Osteocyte (in vitro differentiated cells): Measurements from ENCODE around the gene KCNK7. TPM values are rescaled to one million over a fixed set of nuclear protein-coding genes. Genes with fewer than 3 reads are reported as not detected.
"Not testable (repeated sequence)": the region's sequence is repeated elsewhere in the genome, so short reads cannot be mapped to it uniquely, and the experiment has no call there.

ENCODE experiments used
- DNase-seq: peaks from one replicate; pipeline ENCODE4 v3.0.0; 2021; ENCODE audit warnings: mixed read lengths; ENCODE audit not compliant: unreplicated experiment; ENCODE audit errors: extremely low spot score
- H3K27ac Mint-ChIP-seq: one replicate; pipeline ENCODE4 v1.8.0; 2021; ENCODE audit warnings: mild to moderate bottlenecking, mixed read lengths; ENCODE audit not compliant: unreplicated experiment
- H3K27me3 Mint-ChIP-seq: one replicate; pipeline ENCODE4 v1.8.0; 2021; ENCODE audit warnings: mixed read lengths; ENCODE audit not compliant: unreplicated experiment
- H3K36me3 Mint-ChIP-seq: one replicate; pipeline ENCODE4 v1.8.0; 2021; ENCODE audit warnings: mixed read lengths; ENCODE audit not compliant: unreplicated experiment
- H3K4me1 Mint-ChIP-seq: one replicate; pipeline ENCODE4 v1.8.0; 2021; ENCODE audit warnings: mixed read lengths; ENCODE audit not compliant: unreplicated experiment
- H3K4me3 Mint-ChIP-seq: one replicate; pipeline ENCODE4 v1.8.0; 2021; ENCODE audit warnings: mild to moderate bottlenecking, moderate library complexity, mixed read lengths; ENCODE audit not compliant: unreplicated experiment
- H3K9me3 Mint-ChIP-seq: one replicate; pipeline ENCODE4 v1.8.0; 2021; ENCODE audit warnings: mixed read lengths; ENCODE audit not compliant: unreplicated experiment
- total RNA-seq: library from RNA; stranded (reverse); gene quantifications from 2 replicates; pipeline ENCODE4 v1.2.1, GENCODE V29; 2021
- TF ChIP-seq, protein P1 (sequence below): fragments of 200-600 bp; sonication (generic); IDR thresholded peaks from 2 replicates; pipeline ENCODE4 v1.5.0; 2021; ENCODE audit warnings: antibody characterized with exemption, mild to moderate bottlenecking, moderate library complexity

KCNK7 gene
- total RNA-seq, 1 donor from 2014 or later = not detected

- Mint-ChIP-seq H3K27me3 (no peaks in the 10 kb centered on the region), H3K4me3 (no peak overlapping the region), H3K36me3 (peaks cover 6% of the 10 kb centered on the region), H3K27ac (no peak overlapping the region), H3K4me1 (peaks cover 30% of the 10 kb centered on the region), H3K9me3 (no peaks in the 10 kb centered on the region)
- DNase-seq = no peak
- TF ChIP-seq, protein P1, sequence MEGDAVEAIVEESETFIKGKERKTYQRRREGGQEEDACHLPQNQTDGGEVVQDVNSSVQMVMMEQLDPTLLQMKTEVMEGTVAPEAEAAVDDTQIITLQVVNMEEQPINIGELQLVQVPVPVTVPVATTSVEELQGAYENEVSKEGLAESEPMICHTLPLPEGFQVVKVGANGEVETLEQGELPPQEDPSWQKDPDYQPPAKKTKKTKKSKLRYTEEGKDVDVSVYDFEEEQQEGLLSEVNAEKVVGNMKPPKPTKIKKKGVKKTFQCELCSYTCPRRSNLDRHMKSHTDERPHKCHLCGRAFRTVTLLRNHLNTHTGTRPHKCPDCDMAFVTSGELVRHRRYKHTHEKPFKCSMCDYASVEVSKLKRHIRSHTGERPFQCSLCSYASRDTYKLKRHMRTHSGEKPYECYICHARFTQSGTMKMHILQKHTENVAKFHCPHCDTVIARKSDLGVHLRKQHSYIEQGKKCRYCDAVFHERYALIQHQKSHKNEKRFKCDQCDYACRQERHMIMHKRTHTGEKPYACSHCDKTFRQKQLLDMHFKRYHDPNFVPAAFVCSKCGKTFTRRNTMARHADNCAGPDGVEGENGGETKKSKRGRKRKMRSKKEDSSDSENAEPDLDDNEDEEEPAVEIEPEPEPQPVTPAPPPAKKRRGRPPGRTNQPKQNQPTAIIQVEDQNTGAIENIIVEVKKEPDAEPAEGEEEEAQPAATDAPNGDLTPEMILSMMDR = no peak
Observed at GRCh38 chr11:65640483-65641296, 45.1 kb upstream of the KCNK7 start.

DNA sequence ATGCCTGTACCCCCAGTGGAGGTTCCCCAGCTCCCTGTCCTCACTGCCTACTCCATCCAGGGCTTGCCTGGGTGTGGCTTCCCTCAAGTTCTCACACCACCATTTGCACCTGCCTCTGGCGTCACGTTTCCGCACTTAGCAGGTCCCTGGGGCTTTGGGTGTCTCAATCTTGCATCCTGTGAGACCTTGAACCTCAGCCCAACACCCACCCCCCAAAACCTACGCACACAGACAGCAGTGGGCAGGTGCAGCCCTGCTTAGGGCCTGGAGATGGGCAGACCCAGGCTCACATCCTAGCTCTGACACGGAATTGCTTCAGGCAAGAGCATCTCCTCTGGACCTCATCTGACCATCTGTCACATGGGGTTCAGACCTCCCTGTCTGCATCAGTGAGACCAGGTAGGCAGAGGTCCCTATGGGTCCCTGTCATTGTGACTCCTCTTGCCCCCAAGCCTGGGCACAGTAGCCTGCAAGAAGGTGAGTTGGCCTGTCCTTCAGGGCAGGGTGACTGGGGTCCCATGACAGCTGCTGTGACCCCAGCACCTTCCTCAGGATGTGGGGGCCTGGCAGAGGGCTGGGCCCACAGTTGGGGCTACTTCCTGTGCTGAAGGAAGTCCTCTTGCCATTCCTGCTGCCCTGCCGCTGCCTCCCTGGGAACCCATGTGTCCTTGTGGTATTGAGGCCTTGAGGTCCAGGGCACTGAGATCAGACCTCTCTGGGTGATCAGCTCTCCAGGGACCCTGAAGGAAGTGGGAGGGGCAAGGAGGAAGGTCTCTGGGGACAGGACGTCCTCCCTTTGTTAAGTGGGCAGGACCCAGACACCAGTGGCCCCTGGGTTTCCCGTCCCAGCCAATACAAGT is 44.3 kb upstream of the KCNK7 start:
- no peak for DNase-seq
- no peak overlapping the region for H3K4me3 Mint-ChIP-seq
- H3K4me1 Mint-ChIP-seq = peaks cover 27% of the 10 kb centered on the region
- H3K36me3 Mint-ChIP-seq = peaks cover 8% of the 10 kb centered on the region
- no peaks in the 10 kb centered on the region for H3K9me3 Mint-ChIP-seq
- H3K27me3 Mint-ChIP-seq = no peaks in the 10 kb centered on the region
- TF ChIP-seq, protein P1 = no peak
- H3K27ac Mint-ChIP-seq = no peak overlapping the region

DNA sequence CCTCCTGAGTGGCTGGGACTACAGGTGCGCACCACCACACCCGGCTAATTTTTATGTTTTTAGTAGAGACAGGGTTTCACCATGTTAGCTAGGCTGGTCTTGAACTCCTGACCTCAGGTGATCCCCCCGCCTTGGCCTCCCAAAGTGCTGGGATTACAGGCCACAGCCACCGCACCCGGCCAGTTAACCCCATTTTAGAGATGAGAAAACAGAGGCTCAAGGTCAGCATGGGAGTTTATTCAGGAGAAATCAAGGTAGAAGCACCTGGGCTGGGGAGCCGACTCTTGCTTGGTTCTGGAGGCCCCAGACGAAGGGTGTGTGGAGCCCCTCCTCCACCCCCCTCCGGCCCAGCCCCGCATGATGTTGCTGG is 43.6 kb upstream of the KCNK7 start:
- not testable (repeated sequence) for H3K27ac Mint-ChIP-seq, H3K36me3 Mint-ChIP-seq, DNase-seq, H3K27me3 Mint-ChIP-seq, H3K9me3 Mint-ChIP-seq, H3K4me3 Mint-ChIP-seq
- H3K4me1 Mint-ChIP-seq = peaks cover 27% of the 10 kb centered on the region

GRCh38 chr11:65637794-65638419 is 42.3 kb upstream of the KCNK7 start, which contains the start of gene SIPA1:
TSS of gene SIPA1 (plus strand) at chr11:65638101. CDS start at chr11:65640922, 2,821 bp downstream.
- Mint-ChIP-seq H3K9me3 (no peaks in the 10 kb centered on the region), H3K4me3 (peak within 1 kb of the TSS; percentile 79), H3K27ac (peak within 1 kb of the TSS; percentile 81), H3K36me3 (peaks cover 12% of the 10 kb centered on the region), H3K27me3 (no peaks in the 10 kb centered on the region), H3K4me1 (peaks cover 21% of the 10 kb centered on the region)
- TF ChIP-seq, protein P1 = peak; percentile 60
- DNase-seq = peak; percentile 95

GRCh38 chr11:65637032-65637557 is 41.5 kb upstream of the KCNK7 start:
- Mint-ChIP-seq H3K4me1 (peaks cover 20% of the 10 kb centered on the region), H3K9me3 (no peaks in the 10 kb centered on the region)
- TF ChIP-seq, protein P1 = no peak

More at GRCh38 chr11:65637032-65637557, 41.5 kb upstream of the KCNK7 start:
- peak overlapping the region; percentile 79 for H3K4me3 Mint-ChIP-seq
- H3K27me3 Mint-ChIP-seq = no peaks in the 10 kb centered on the region
- H3K36me3 Mint-ChIP-seq = peaks cover 12% of the 10 kb centered on the region
- no peak for DNase-seq
- peak overlapping the region; percentile 73 for H3K27ac Mint-ChIP-seq
